SH-SY5Y (cell line): ENCODE measurements around the gene GRWD1.

Experiments used
- GATA2 ChIP-seq: IDR thresholded peaks from 2 replicates; pipeline ENCODE4 v1.6.1; 2011; ENCODE audit warnings: mild to moderate bottlenecking, low read depth, low read length
- GATA3 ChIP-seq: IDR thresholded peaks from 2 replicates; pipeline ENCODE4 v1.6.1; 2011; ENCODE audit warnings: low read depth, mild to moderate bottlenecking, low read length, moderate library complexity

GRWD1 gene

DNA sequence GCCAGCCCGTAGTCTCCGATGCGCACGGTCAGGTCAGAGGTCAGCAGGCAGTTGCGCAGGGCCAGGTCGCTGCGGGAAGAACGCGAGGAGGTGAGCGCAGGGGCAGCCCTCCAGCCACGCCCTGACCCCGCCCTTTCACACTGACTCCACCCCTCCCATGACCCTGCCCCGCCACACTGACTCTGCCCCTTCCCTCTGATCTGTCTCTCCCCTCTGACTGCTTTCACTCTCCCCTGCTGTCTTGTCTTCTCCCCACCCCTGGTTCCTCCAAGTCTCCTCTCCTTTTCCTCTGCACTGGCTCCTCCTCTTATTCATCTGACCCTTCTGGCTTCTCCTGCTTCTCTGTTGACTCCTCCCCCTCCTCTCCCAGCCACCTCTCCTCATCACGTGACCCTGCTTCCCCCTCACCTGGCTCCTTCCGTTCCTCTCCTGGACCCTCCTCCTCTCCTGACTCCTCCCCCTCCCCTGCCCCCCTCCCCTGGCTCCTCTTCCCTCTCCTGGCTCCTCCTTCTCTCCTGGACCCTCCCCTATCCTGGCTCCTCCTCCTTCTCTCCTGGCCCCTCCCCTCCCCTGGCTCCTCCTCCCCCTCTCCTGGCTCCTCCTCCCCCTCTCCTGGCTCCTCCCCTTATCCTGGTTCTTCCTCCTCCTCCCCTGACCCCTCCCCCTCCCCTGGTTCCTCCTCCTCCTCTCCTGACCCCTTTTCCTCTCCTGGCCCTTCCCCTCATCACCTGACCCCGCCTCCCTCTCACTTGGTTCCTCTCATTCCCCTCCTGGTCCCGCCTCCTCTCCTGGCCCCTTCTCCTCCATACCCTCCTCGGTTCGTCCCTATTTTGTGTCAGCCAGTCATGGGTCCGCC lies 55.9 kb downstream of the GRWD1 start:
- TF ChIP-seq GATA2: no peak
- no peak for TF ChIP-seq GATA3

- no peak for TF ChIP-seq GATA2
- TF ChIP-seq GATA3: no peak
These were observed 56.7 kb downstream of the GRWD1 start for GRCh38 chr19:48502350-48503018.

- TF ChIP-seq GATA3 (no peak), GATA2 (no peak)
These were observed 60.5 kb downstream of the GRWD1 start for GRCh38 chr19:48506138-48506733.
